ENCODE measurements around the gene TNFRSF8. TPM values are rescaled to one million over a fixed set of nuclear protein-coding genes. Genes with fewer than 3 reads are reported as not detected.
A peak's percentile ranks its signal among the peaks of the same experiment; 100 is the strongest.

The TNFRSF8 gene
- total RNA-seq, 3 donors from 2014 or later (not counting 1 experiment from before 2014, with no cell fraction given), result 0.34 to 1.7 (median 0.50) TPM

DNA sequence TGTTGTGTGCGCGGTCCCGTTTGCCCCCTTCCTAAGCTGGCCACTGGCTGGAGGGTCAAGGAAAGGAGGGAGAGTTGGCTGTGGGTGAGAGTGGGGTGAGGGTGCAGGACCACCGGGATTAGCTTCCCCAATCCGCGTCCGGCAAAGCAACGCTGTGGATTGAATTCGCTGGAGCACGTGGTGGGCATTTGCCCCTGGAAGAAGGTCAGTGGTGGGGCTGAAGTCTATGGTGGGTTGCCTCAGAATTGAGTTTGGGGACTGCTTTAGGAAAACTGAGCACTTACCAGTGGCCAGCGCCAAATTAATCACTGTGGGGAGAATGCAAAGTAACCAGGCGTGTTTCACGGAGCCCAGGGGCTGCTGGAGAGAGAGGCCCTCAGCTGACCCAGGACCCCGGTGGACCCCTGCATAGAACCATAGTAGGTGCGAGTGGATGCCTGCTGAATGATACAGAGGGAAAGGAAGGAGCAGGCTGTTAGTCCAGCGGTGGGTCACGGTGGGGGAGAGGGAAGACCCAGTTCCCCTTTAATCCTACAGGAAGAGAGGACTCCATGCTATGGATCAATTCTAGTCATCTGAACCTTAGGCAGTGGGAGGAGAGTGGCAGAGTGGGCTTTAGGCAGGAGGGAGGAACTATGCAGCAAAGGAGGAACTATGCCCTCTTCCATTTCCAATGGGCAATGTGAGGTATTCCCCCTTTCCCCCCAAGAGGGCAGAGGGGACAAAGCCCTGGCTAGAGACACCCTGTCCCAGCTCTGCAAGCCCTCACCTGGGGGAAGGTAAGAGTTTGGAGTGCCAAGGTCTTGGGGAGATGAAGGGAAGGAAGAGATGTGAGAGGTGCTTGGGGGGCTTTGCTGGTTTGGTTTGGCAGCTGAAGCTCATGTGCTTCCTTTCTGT, 1.2 kb downstream of the TNFRSF8 start:
- no peak overlapping the region for H3K27ac ChIP-seq (ENCODE audit: low read length)
- H3K27me3 ChIP-seq (ENCODE audit: control insufficient read depth, insufficient read depth, low read length), result peaks cover 41% of the 10 kb centered on the region
- H3K4me1 ChIP-seq (ENCODE audit: control insufficient read depth, insufficient read depth, low read length), result peaks cover 39% of the 10 kb centered on the region
- ATAC-seq, result no peak
- TF ChIP-seq, protein P1, sequence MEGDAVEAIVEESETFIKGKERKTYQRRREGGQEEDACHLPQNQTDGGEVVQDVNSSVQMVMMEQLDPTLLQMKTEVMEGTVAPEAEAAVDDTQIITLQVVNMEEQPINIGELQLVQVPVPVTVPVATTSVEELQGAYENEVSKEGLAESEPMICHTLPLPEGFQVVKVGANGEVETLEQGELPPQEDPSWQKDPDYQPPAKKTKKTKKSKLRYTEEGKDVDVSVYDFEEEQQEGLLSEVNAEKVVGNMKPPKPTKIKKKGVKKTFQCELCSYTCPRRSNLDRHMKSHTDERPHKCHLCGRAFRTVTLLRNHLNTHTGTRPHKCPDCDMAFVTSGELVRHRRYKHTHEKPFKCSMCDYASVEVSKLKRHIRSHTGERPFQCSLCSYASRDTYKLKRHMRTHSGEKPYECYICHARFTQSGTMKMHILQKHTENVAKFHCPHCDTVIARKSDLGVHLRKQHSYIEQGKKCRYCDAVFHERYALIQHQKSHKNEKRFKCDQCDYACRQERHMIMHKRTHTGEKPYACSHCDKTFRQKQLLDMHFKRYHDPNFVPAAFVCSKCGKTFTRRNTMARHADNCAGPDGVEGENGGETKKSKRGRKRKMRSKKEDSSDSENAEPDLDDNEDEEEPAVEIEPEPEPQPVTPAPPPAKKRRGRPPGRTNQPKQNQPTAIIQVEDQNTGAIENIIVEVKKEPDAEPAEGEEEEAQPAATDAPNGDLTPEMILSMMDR (IDR thresholded peaks at IDR 0.05), result no peak
- intact Hi-C loops (cut with micrococcal nuclease), result no loop called here
- Mint-ChIP-seq H3K4me3 (peak overlapping the region; percentile 35), H3K27me3 (ENCODE audit: low read depth in 2 of 2) (peaks cover 45 to 50% of the 10 kb centered on the region in 2 donors), H3K4me1 (peaks cover 21 to 27% of the 10 kb centered on the region in 2 donors), H3K27ac (no peak overlapping the region), H3K9me3 (no peaks in the 10 kb centered on the region), H3K36me3 (no peaks in the 10 kb centered on the region)
- no peak overlapping the region for H3K4me3 ChIP-seq (ENCODE audit: low read length)
- 25% methylated on average over 15 of the region's 17 CpGs for WGBS (ENCODE audit: insufficient coverage)
- no peaks in the 10 kb centered on the region for H3K36me3 ChIP-seq (ENCODE audit: control insufficient read depth, insufficient read depth, low read length)
- DNase-seq, result no peak
- no peaks in the 10 kb centered on the region for H3K9me3 ChIP-seq (ENCODE audit: control insufficient read depth, insufficient read depth, low read length)

DNA sequence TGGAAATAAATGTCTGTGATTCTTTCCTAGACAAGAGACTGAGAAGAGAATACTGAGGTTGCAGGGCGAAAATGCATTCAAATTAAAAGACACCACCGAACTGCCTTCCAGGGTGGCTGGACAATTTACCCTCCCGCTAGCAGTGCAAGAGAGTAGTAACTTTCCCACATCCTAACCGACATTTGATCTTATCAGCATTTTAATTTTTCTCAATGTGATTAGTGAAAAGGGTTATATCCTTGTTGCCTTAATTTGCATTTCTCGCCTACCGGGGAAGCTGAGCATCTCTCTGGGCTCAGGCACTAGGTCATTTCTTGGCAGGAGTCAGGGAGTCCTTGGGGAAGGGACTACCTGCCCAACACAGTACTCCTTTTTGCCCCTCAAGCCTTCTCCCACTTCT, 2.8 kb downstream of the TNFRSF8 start:
- Mint-ChIP-seq H3K36me3 (no peaks in the 10 kb centered on the region), H3K27ac (no peak overlapping the region), H3K4me3 (peak overlapping the region; percentile 8), H3K9me3 (no peaks in the 10 kb centered on the region), H3K4me1 (peaks cover 29 to 37% of the 10 kb centered on the region in 2 donors), H3K27me3 (ENCODE audit: low read depth in 2 of 2) (peaks cover 43 to 47% of the 10 kb centered on the region in 2 donors)
- ATAC-seq (peak in 1 of 3 donors; percentile 25), DNase-seq (peak in 1 of 2 donors; percentile 42)
- WGBS (ENCODE audit: insufficient coverage), result 7% methylated on average over 4 of the region's 6 CpGs
- TF ChIP-seq, protein P1 (IDR thresholded peaks at IDR 0.05), result no peak
- H3K36me3 ChIP-seq (ENCODE audit: control insufficient read depth, insufficient read depth, low read length), result no peaks in the 10 kb centered on the region
- H3K4me3 ChIP-seq (ENCODE audit: low read length), result no peak overlapping the region
- no peaks in the 10 kb centered on the region for H3K9me3 ChIP-seq (ENCODE audit: control insufficient read depth, insufficient read depth, low read length)
- H3K4me1 ChIP-seq (ENCODE audit: control insufficient read depth, insufficient read depth, low read length), result peaks cover 54% of the 10 kb centered on the region
- intact Hi-C loops (cut with micrococcal nuclease), result no loop called here
- H3K27ac ChIP-seq (ENCODE audit: low read length), result no peak overlapping the region
- H3K27me3 ChIP-seq (ENCODE audit: control insufficient read depth, insufficient read depth, low read length), result peaks cover 42% of the 10 kb centered on the region

DNA sequence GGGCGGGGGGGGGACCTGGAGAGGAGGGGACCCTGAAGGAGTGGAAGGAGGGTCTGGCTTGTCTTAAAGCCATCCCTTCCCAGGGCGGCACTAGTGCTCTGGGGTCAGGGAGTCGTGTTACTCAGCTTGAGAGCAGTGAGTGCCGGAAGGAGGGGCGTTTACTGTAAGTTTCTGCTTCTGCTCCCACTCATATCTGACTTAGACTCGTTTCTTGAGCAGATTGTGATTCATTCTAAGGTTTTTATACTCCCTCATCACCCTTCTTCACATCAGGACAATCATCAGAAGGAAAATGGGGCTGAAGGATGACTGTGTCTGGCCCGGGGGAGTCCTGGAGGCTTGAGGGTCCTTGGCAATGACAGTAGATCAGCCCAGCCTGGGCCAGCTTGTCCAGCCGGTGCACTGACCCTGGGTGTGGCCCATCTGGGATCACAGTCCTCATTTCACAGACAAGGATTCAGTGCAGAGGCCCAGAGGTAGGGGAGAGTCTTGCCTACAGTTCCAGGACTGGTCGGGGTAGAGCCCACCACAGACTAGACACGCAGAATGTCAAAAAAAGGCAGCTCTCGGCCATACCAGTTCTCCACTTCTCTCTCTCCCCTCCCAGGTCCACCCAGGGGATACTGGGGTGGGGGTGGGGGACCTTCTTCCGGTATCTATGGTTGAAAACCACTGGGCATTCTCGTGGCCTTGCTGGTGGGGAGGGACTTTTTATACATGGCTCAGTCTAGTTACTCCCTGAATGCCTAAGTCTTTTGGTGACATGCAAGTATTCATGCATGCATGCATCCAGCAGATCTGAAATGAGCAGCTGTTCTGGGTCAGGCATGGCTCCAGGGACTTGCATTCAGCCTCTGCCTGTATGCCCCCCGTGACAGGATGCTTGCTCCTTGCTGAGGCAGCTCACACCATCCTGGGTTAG, 5.1 kb downstream of the TNFRSF8 start:
- Mint-ChIP-seq H3K9me3 (no peaks in the 10 kb centered on the region), H3K36me3 (no peaks in the 10 kb centered on the region), H3K4me3 (no peak overlapping the region), H3K4me1 (peaks cover 25 to 32% of the 10 kb centered on the region in 2 donors), H3K27ac (no peak overlapping the region), H3K27me3 (ENCODE audit: low read depth in 2 of 2) (peaks cover 40 to 47% of the 10 kb centered on the region in 2 donors)
- DNase-seq (peak in 1 of 2 donors; percentile 48), ATAC-seq (no peak)
- no peak overlapping the region for H3K27ac ChIP-seq (ENCODE audit: low read length)
- H3K36me3 ChIP-seq (ENCODE audit: control insufficient read depth, insufficient read depth, low read length), result no peaks in the 10 kb centered on the region
- 70% methylated on average over 11 of the region's 14 CpGs for WGBS (ENCODE audit: insufficient coverage)
- intact Hi-C loops (cut with micrococcal nuclease), result no loop called here
- no peak overlapping the region for H3K4me3 ChIP-seq (ENCODE audit: low read length)
- peaks cover 50% of the 10 kb centered on the region for H3K4me1 ChIP-seq (ENCODE audit: control insufficient read depth, insufficient read depth, low read length)
- H3K27me3 ChIP-seq (ENCODE audit: control insufficient read depth, insufficient read depth, low read length), result peaks cover 39% of the 10 kb centered on the region
- no peaks in the 10 kb centered on the region for H3K9me3 ChIP-seq (ENCODE audit: control insufficient read depth, insufficient read depth, low read length)
- TF ChIP-seq, protein P1 (IDR thresholded peaks at IDR 0.05), result no peak
